ENCODE data around the gene PDSS2. TPM values are rescaled to one million over a fixed set of nuclear protein-coding genes. Genes with fewer than 3 reads are reported as not detected.
A peak's percentile ranks its signal among the peaks of the same experiment; 100 is the strongest.
"Not testable (repeated sequence)": the region's sequence is repeated elsewhere in the genome, so short reads cannot be mapped to it uniquely, and the experiment has no call there.

The PDSS2 gene
- total RNA-seq, 1 donor from 2014 or later = 10.7 TPM

- Mint-ChIP-seq H3K9me3 (no peaks in the 10 kb centered on the region), H3K27ac (no peak overlapping the region), H3K36me3 (no peaks in the 10 kb centered on the region), H3K4me3 (no peak overlapping the region), H3K27me3 (ENCODE audit: low read depth) (peaks cover 13% of the 10 kb centered on the region), H3K4me1 (peaks cover 9% of the 10 kb centered on the region)
- DNase-seq (ENCODE audit: low spot score in 2 of 2, unreplicated experiment in 2 of 2) = no peak
- TF ChIP-seq, protein P1, sequence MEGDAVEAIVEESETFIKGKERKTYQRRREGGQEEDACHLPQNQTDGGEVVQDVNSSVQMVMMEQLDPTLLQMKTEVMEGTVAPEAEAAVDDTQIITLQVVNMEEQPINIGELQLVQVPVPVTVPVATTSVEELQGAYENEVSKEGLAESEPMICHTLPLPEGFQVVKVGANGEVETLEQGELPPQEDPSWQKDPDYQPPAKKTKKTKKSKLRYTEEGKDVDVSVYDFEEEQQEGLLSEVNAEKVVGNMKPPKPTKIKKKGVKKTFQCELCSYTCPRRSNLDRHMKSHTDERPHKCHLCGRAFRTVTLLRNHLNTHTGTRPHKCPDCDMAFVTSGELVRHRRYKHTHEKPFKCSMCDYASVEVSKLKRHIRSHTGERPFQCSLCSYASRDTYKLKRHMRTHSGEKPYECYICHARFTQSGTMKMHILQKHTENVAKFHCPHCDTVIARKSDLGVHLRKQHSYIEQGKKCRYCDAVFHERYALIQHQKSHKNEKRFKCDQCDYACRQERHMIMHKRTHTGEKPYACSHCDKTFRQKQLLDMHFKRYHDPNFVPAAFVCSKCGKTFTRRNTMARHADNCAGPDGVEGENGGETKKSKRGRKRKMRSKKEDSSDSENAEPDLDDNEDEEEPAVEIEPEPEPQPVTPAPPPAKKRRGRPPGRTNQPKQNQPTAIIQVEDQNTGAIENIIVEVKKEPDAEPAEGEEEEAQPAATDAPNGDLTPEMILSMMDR (IDR thresholded peaks at IDR 0.05; ENCODE audit: unreplicated experiment) = no peak
These were observed 338.1 kb downstream of the PDSS2 start for GRCh38 chr6:107121266-107121665.

- peaks cover 13% of the 10 kb centered on the region for H3K27me3 Mint-ChIP-seq (ENCODE audit: low read depth)
- H3K27ac Mint-ChIP-seq = no peak overlapping the region
- DNase-seq (ENCODE audit: low spot score in 2 of 2, unreplicated experiment in 2 of 2) = no peak
- peaks cover 12% of the 10 kb centered on the region for H3K4me1 Mint-ChIP-seq
- H3K36me3 Mint-ChIP-seq = no peaks in the 10 kb centered on the region
- H3K4me3 Mint-ChIP-seq = no peak overlapping the region
- no peaks in the 10 kb centered on the region for H3K9me3 Mint-ChIP-seq
- TF ChIP-seq, protein P1 (IDR thresholded peaks at IDR 0.05; ENCODE audit: unreplicated experiment) = no peak
These were observed 339.0 kb downstream of the PDSS2 start for GRCh38 chr6:107120404-107120803.

GRCh38 chr6:107118976-107119375 lies 340.4 kb downstream of the PDSS2 start:
- no peak overlapping the region for H3K27ac Mint-ChIP-seq
- H3K27me3 Mint-ChIP-seq (ENCODE audit: low read depth) = peaks cover 13% of the 10 kb centered on the region
- no peak for DNase-seq (ENCODE audit: low spot score in 2 of 2, unreplicated experiment in 2 of 2)
- no peaks in the 10 kb centered on the region for H3K36me3 Mint-ChIP-seq
- H3K4me1 Mint-ChIP-seq = peaks cover 12% of the 10 kb centered on the region
- no peak overlapping the region for H3K4me3 Mint-ChIP-seq
- H3K9me3 Mint-ChIP-seq = no peaks in the 10 kb centered on the region
- TF ChIP-seq, protein P1 (IDR thresholded peaks at IDR 0.05; ENCODE audit: unreplicated experiment) = no peak

DNA sequence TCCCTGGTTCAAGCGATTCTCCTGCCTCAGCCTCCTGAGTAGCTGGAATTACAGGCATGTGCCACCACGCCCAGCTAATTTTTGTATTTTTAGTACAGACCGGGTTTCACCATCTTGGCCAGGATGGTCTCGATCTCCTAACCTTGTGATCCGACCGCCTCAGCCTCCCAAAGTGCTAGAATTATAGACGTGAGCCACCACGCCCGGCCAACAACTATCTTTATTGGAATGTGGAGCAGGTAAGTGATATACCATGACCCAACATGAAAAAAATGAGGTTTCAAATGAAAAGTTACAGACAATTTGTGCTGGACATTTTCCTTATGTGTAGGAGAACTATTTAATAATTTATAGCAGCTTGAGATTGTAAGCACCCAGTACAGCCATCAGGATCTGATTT lies 340.8 kb downstream of the PDSS2 start:
- peaks cover 13% of the 10 kb centered on the region for H3K27me3 Mint-ChIP-seq (ENCODE audit: low read depth)
- not testable (repeated sequence) for H3K9me3 Mint-ChIP-seq; H3K36me3 Mint-ChIP-seq; H3K4me3 Mint-ChIP-seq; H3K27ac Mint-ChIP-seq; DNase-seq (ENCODE audit: low spot score in 2 of 2, unreplicated experiment in 2 of 2)
- H3K4me1 Mint-ChIP-seq = peaks cover 16% of the 10 kb centered on the region

DNA sequence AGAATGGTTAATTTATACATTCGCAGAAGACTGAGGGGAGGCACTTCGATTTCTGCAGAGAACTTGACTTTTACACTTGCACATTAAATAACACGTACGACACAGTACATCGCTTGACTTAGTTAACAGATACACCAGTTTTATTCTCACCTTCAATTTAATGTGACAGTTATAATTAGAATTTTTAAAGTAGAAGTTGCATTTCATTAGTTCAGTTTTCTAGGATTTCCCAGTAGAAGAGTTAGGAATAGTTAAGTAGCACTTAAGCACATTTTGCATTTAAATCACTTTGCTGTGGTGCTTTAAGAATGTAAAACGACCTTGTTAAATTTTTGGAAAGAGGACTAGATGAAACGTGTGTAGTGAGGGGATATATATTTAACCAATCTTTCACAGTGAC lies 342.4 kb downstream of the PDSS2 start:
- H3K27ac Mint-ChIP-seq = no peak overlapping the region
- no peaks in the 10 kb centered on the region for H3K9me3 Mint-ChIP-seq
- peak overlapping the region; percentile 80 for H3K4me3 Mint-ChIP-seq
- no peaks in the 10 kb centered on the region for H3K36me3 Mint-ChIP-seq
- no peak for DNase-seq (ENCODE audit: low spot score in 2 of 2, unreplicated experiment in 2 of 2)
- peaks cover 13% of the 10 kb centered on the region for H3K27me3 Mint-ChIP-seq (ENCODE audit: low read depth)
- TF ChIP-seq, protein P1 (IDR thresholded peaks at IDR 0.05; ENCODE audit: unreplicated experiment) = no peak
- peaks cover 18% of the 10 kb centered on the region for H3K4me1 Mint-ChIP-seq

DNA sequence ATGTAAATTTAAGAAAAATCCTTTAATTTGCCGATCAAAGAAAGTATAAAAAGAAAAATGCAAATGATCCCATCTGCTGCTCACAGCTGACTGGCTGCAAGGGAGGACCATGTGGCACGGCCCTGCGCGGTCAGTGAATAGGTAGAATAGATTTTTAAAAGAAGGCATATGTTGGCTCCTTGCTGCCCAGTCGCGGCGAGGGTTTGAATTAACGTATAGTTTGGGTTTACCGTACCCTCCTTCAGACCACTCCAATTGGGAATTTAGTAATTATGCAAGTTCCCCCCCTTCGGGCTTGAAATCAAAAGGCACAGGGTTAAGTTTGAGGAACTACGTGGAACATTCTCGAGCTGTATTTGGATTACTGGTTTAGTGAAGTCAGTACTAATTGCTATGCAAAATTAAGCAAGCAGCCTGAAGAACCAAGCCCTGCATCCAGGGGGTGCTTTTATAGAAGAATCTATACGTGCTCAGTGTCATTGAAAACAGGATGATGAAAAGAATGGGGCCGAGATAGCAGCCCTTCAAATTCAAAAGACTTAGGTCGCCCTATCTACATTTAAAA lies 343.0 kb downstream of the PDSS2 start:
- Mint-ChIP-seq H3K27me3 (ENCODE audit: low read depth) (peaks cover 13% of the 10 kb centered on the region), H3K9me3 (no peaks in the 10 kb centered on the region), H3K4me3 (peak overlapping the region; percentile 80), H3K27ac (peak overlapping the region; percentile 91), H3K4me1 (peaks cover 18% of the 10 kb centered on the region), H3K36me3 (no peaks in the 10 kb centered on the region)
- TF ChIP-seq, protein P1 (IDR thresholded peaks at IDR 0.05; ENCODE audit: unreplicated experiment) = peak; percentile 16
- DNase-seq (ENCODE audit: low spot score in 2 of 2, unreplicated experiment in 2 of 2) = peak in 1 of 2 experiments; percentile 47
